Measurements from ENCODE around the gene STARD7. TPM values are rescaled to one million over a fixed set of nuclear protein-coding genes. Genes with fewer than 3 reads are reported as not detected.
A peak's percentile ranks its signal among the peaks of the same experiment; 100 is the strongest.
"Not testable (repeated sequence)": the region's sequence is repeated elsewhere in the genome, so short reads cannot be mapped to it uniquely, and the experiment has no call there.

STARD7 gene
- total and polyA plus RNA-seq, 2 donors (not counting 1 experiment from before 2014, with no cell fraction given): 35.1 to 133 TPM

DNA sequence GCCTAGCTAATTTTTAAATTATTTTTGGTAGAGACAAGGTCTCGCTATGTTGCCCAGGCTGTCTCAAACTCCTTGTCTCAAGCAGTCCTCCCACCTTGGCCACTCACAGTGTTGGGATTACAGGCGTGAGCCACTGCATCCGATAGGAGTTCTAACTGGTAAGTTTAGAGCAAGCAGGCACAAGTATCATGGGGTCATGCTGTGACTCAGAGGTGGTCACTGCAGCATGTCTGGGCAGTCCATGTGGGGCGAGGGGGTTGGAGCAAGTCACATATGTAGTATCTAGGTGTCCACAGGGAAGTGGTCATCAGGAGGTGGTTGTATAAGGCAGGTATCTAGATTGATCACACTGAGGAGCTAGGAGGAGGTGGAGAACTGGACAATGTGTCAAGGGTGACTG lies 22.7 kb upstream of the STARD7 start:
- intact Hi-C loops (cut with micrococcal nuclease): no loop called here
- Histone ChIP-seq H3K4me2 (replicated peaks; ENCODE audit: low read depth, low read length, poor library complexity, severe bottlenecking) (no peak overlapping the region), H3K27ac (ENCODE audit: low read length in 2 of 2) (no peak overlapping the region), H3K27me3 (replicated peaks in 1 of 4; ENCODE audit: control extremely low read depth in 1 of 4, control insufficient read depth in 3 of 4, insufficient read depth in 4 of 4, low read length in 3 of 4) (no peaks in the 10 kb centered on the region), H3K79me2 (ENCODE audit: control insufficient read depth, insufficient read depth, low read length) (peaks cover 18% of the 10 kb centered on the region), H3K9ac (ENCODE audit: low read length) (no peak overlapping the region), H2AFZ (ENCODE audit: insufficient read depth, low read depth, low read length, poor library complexity, severe bottlenecking) (no peak overlapping the region), H3K9me3 (ENCODE audit: control extremely low read depth in 1 of 3, control insufficient read depth in 2 of 3, insufficient read depth in 1 of 3, low read length in 2 of 3) (no peaks in the 10 kb centered on the region), H4K20me1 (ENCODE audit: control insufficient read depth, insufficient read depth, low read length, poor library complexity, severe bottlenecking) (no peaks in the 10 kb centered on the region), H3K36me3 (replicated peaks in 1 of 2; ENCODE audit: control extremely low read depth in 1 of 2, control insufficient read depth in 1 of 2, extremely low read depth in 1 of 2, insufficient read depth in 2 of 2, low read length in 1 of 2) (no peaks in the 10 kb centered on the region), H3K4me3 (ENCODE audit: control extremely low read depth in 1 of 5, extremely low read depth in 1 of 5, insufficient read depth in 1 of 5, low read depth in 2 of 5, low read length in 4 of 5) (no peak overlapping the region), H3K4me1 (ENCODE audit: control insufficient read depth in 2 of 2, insufficient read depth in 2 of 2, low read length in 2 of 2) (peaks cover 15% of the 10 kb centered on the region in 2 donors)
- no peaks in the 10 kb centered on the region for H3K9me3 Mint-ChIP-seq (ENCODE audit: insufficient read depth)
- ATAC-seq (ENCODE audit: low read depth) (no peak), DNase-seq (no peak)
- H3K27me3 Mint-ChIP-seq: no peaks in the 10 kb centered on the region
- peaks cover 16% of the 10 kb centered on the region for H3K4me1 Mint-ChIP-seq
- POLR2A ChIA-PET: interaction anchor here (0.7 kb wide), 1 partner anchor 13 kb away, joined by 4 read pairs; no protein-coding TSS in a partner anchor
- TF ChIP-seq EZH2 (IDR thresholded peaks at IDR 0.05; ENCODE audit: borderline replicate concordance, insufficient read depth, low read depth, low read length, poor library complexity, severe bottlenecking) (no peak), CTCF (IDR thresholded peaks at IDR 0.05) (no peak)
- CTCF ChIA-PET: interaction anchor here (0.9 to 1.9 kb wide), 3 partner anchors 23 to 57 kb away, joined by 3 to 6 read pairs (median 4); partner anchors contain the start of gene STARD7
- H3K4me3 Mint-ChIP-seq: no peak overlapping the region
- H3K27ac Mint-ChIP-seq: no peak overlapping the region
- 97% methylated on average over 4 of the region's 4 CpGs for WGBS (ENCODE audit: insufficient coverage)

- Histone ChIP-seq H3K36me3 (replicated peaks in 1 of 2; ENCODE audit: control extremely low read depth in 1 of 2, control insufficient read depth in 1 of 2, extremely low read depth in 1 of 2, insufficient read depth in 2 of 2, low read length in 1 of 2) (no peaks in the 10 kb centered on the region), H3K27ac (ENCODE audit: low read length in 2 of 2) (peak overlapping the region; percentile 75 to 84), H2AFZ (ENCODE audit: insufficient read depth, low read depth, low read length, poor library complexity, severe bottlenecking) (peak overlapping the region; percentile 40), H3K27me3 (replicated peaks in 1 of 4; ENCODE audit: control extremely low read depth in 1 of 4, control insufficient read depth in 3 of 4, insufficient read depth in 4 of 4, low read length in 3 of 4) (no peaks in the 10 kb centered on the region), H3K4me1 (ENCODE audit: control insufficient read depth in 2 of 2, insufficient read depth in 2 of 2, low read length in 2 of 2) (peaks cover 11 to 14% of the 10 kb centered on the region in 2 donors), H3K9ac (ENCODE audit: low read length) (peak overlapping the region; percentile 8), H3K4me2 (replicated peaks; ENCODE audit: low read depth, low read length, poor library complexity, severe bottlenecking) (peak overlapping the region; percentile 40), H3K9me3 (ENCODE audit: control extremely low read depth in 1 of 3, control insufficient read depth in 2 of 3, insufficient read depth in 1 of 3, low read length in 2 of 3) (no peaks in the 10 kb centered on the region), H3K79me2 (ENCODE audit: control insufficient read depth, insufficient read depth, low read length) (peaks cover 3% of the 10 kb centered on the region), H4K20me1 (ENCODE audit: control insufficient read depth, insufficient read depth, low read length, poor library complexity, severe bottlenecking) (no peaks in the 10 kb centered on the region), H3K4me3 (ENCODE audit: control extremely low read depth in 1 of 5, extremely low read depth in 1 of 5, insufficient read depth in 1 of 5, low read depth in 2 of 5, low read length in 4 of 5) (no peak overlapping the region)
- H3K4me1 Mint-ChIP-seq: peaks cover 16% of the 10 kb centered on the region
- ATAC-seq (ENCODE audit: low read depth): peak; percentile 85
- WGBS (ENCODE audit: insufficient coverage): 0% methylated on average over 2 of the region's 3 CpGs
- H3K4me3 Mint-ChIP-seq: peak overlapping the region; percentile 42
- POLR2A ChIA-PET: interaction anchor here (0.6 to 0.8 kb wide), 2 partner anchors 17 to 49 kb away, joined by 3 to 6 read pairs; partner anchors contain the start of gene STARD7
- H3K9me3 Mint-ChIP-seq (ENCODE audit: insufficient read depth): no peaks in the 10 kb centered on the region
- intact Hi-C loops (cut with micrococcal nuclease): loop anchor here (1.0 to 2.0 kb wide), 3 partner anchors 8 to 16 kb away; partner anchors contain the start of gene STARD7
- peak; percentile 70 for DNase-seq
- H3K27me3 Mint-ChIP-seq: no peaks in the 10 kb centered on the region
- CTCF ChIA-PET: interaction anchor here (0.9 to 2.4 kb wide), 2 partner anchors 9 to 51 kb away, joined by 6 to 17 read pairs; no protein-coding TSS in a partner anchor
- peak overlapping the region; percentile 91 for H3K27ac Mint-ChIP-seq
- no peak for TF ChIP-seq CTCF (IDR thresholded peaks at IDR 0.05)
- no peak for TF ChIP-seq EZH2 (IDR thresholded peaks at IDR 0.05; ENCODE audit: borderline replicate concordance, insufficient read depth, low read depth, low read length, poor library complexity, severe bottlenecking)
These were observed 16.4 kb upstream of the STARD7 start for GRCh38 chr2:96225016-96225533.

DNA sequence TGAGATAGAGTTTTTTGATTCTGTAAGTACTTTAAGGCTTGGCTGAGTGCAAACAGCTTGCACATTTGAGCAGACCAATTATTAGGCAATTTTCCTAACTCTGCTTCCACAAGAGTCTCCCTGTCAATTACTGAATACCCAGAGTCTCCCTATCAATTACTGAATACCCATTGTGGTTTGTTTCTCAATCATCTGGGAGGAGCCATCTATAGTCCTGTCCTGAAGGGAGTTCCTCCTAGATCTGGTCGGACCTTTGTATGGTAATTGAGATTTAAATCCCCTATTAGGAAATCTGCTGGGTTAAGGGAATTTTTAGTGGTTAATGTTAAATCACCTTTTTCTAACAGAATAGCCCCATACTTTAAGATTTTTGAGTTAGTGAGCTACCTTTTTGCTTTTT lies 12.5 kb upstream of the STARD7 start:
- peaks cover 16% of the 10 kb centered on the region for H3K4me1 Mint-ChIP-seq
- H3K36me3 ChIP-seq (replicated peaks in 1 of 2; ENCODE audit: control extremely low read depth in 1 of 2, control insufficient read depth in 1 of 2, extremely low read depth in 1 of 2, insufficient read depth in 2 of 2, low read length in 1 of 2); H3K27ac Mint-ChIP-seq; ATAC-seq (ENCODE audit: low read depth); H3K27me3 ChIP-seq (replicated peaks in 1 of 4; ENCODE audit: control extremely low read depth in 1 of 4, control insufficient read depth in 3 of 4, insufficient read depth in 4 of 4, low read length in 3 of 4); H3K4me2 ChIP-seq (replicated peaks; ENCODE audit: low read depth, low read length, poor library complexity, severe bottlenecking); H3K9ac ChIP-seq (ENCODE audit: low read length); H2AFZ ChIP-seq (ENCODE audit: insufficient read depth, low read depth, low read length, poor library complexity, severe bottlenecking); H3K27ac ChIP-seq (ENCODE audit: low read length in 2 of 2); H4K20me1 ChIP-seq (ENCODE audit: control insufficient read depth, insufficient read depth, low read length, poor library complexity, severe bottlenecking); H3K27me3 Mint-ChIP-seq; DNase-seq; H3K79me2 ChIP-seq (ENCODE audit: control insufficient read depth, insufficient read depth, low read length); H3K4me3 ChIP-seq (ENCODE audit: control extremely low read depth in 1 of 5, extremely low read depth in 1 of 5, insufficient read depth in 1 of 5, low read depth in 2 of 5, low read length in 4 of 5); H3K4me3 Mint-ChIP-seq; H3K9me3 Mint-ChIP-seq (ENCODE audit: insufficient read depth); H3K9me3 ChIP-seq (ENCODE audit: control extremely low read depth in 1 of 3, control insufficient read depth in 2 of 3, insufficient read depth in 1 of 3, low read length in 2 of 3); POLR2A ChIA-PET; intact Hi-C loops (cut with micrococcal nuclease): not testable (repeated sequence)
- WGBS (ENCODE audit: insufficient coverage): no CpG with 5 or more reads among the region's 1 CpG
- peaks cover 11 to 14% of the 10 kb centered on the region in 2 donors for H3K4me1 ChIP-seq (ENCODE audit: control insufficient read depth in 2 of 2, insufficient read depth in 2 of 2, low read length in 2 of 2)
- CTCF ChIA-PET: interaction anchor here (1.8 kb wide), 1 partner anchor 13 kb away, joined by 5 read pairs; no protein-coding TSS in a partner anchor

Data from B cell (primary cell).